PC-3 (cell line): Measurements from ENCODE around the gene ZDHHC21. TPM values are rescaled to one million over a fixed set of nuclear protein-coding genes. Genes with fewer than 3 reads are reported as not detected.

Experiments used
- ATAC-seq: fragments of 200-7000 bp; cut with Tn5 transposase; 2 replicates; pipeline ENCODE4 v1.9.1; 2020; ENCODE audit warnings: mild to moderate bottlenecking, moderate library complexity
- Bru-seq: library from RNA; stranded (reverse); fragments of 400-500 nt; gene quantifications from one replicate; lab custom pipeline; 2021; lab: Mats Ljungman, UMichigan
- BruChase-seq, 2 experiments: library from RNA; stranded (reverse); fragments of 400-500 nt; gene quantifications; one replicate each; lab custom pipeline; 2021; lab: Mats Ljungman, UMichigan
- BruUV-seq: library from RNA; stranded (reverse); fragments of 400-500 nt; replicated peaks from 2 replicates; lab custom pipeline; 2021; lab: Mats Ljungman, UMichigan
- CTCF ChIA-PET: fragments of 300-600 bp; sonication (Branson Sonifier 250); formaldehyde crosslinking; loops from one replicate; lab custom pipeline; 2022; ENCODE audit warnings: antibody characterized with exemption; lab: Charles Lee
- POLR2A ChIA-PET: fragments of 300-600 bp; sonication (Branson Sonifier 250); formaldehyde crosslinking; loops from one replicate; lab custom pipeline; 2022; ENCODE audit warnings: antibody characterized with exemption; ENCODE audit not compliant: unreplicated experiment; lab: Charles Lee
- DNase-seq: peaks from one replicate; pipeline ENCODE4 v3.0.0-alpha.2; 2015
- H2AFZ ChIP-seq: fragments of 300-600 bp; sonication (generic); 2 replicates; pipeline ENCODE4 v1.6.0; 2016; ENCODE audit warnings: antibody characterized with exemption, low read length
- H3F3A ChIP-seq: fragments of 300-600 bp; sonication (generic); one replicate; pipeline ENCODE4 v1.6.0; 2017; ENCODE audit warnings: antibody characterized with exemption, low read length, control low read depth, mild to moderate bottlenecking; ENCODE audit not compliant: unreplicated experiment
- H3K27ac ChIP-seq: fragments of 300-600 bp; sonication (generic); 2 replicates; pipeline ENCODE4 v1.5.1; 2016; ENCODE audit warnings: mild to moderate bottlenecking, low read length
- H3K27me3 ChIP-seq: fragments of 300-600 bp; sonication (generic); 2 replicates; pipeline ENCODE4 v1.6.1; 2016; ENCODE audit warnings: low read length, mixed read lengths
- H3K36me3 ChIP-seq: fragments of 300-600 bp; sonication (generic); 2 replicates; pipeline ENCODE4 v1.6.1; 2016; ENCODE audit warnings: low read depth, mixed run types, low read length, mixed read lengths
- H3K4me1 ChIP-seq: fragments of 300-600 bp; sonication (generic); 2 replicates; pipeline ENCODE4 v1.5.1; 2016; ENCODE audit warnings: low read length; ENCODE audit not compliant: insufficient read depth
- H3K4me2 ChIP-seq: fragments of 300-600 bp; sonication (generic); 2 replicates; pipeline ENCODE4 v1.6.0; 2016; ENCODE audit warnings: low read length
- H3K4me3 ChIP-seq: fragments of 300-600 bp; sonication (generic); 2 replicates; pipeline ENCODE4 v1.5.1; 2016; ENCODE audit warnings: mild to moderate bottlenecking, low read length, mixed read lengths
- H3K79me2 ChIP-seq: fragments of 300-600 bp; sonication (generic); 2 replicates; pipeline ENCODE4 v1.6.1; 2017; ENCODE audit warnings: low read length, mixed read lengths
- H3K9ac ChIP-seq: fragments of 300-600 bp; sonication (generic); 2 replicates; pipeline ENCODE4 v1.6.0; 2016; ENCODE audit warnings: mild to moderate bottlenecking, low read length
- H3K9me2 ChIP-seq: fragments of 300-600 bp; sonication (generic); replicated peaks from 2 replicates; pipeline ENCODE4 v1.6.1; 2016; ENCODE audit warnings: mixed run types, low read length, mixed read lengths
- H3K9me3 ChIP-seq: fragments of 300-600 bp; sonication (generic); 2 replicates; pipeline ENCODE4 v1.6.1; 2016; ENCODE audit warnings: low read length, mixed read lengths
- H4K20me1 ChIP-seq: fragments of 300-600 bp; sonication (generic); 2 replicates; pipeline ENCODE4 v1.6.1; 2016; ENCODE audit warnings: low read length, mixed read lengths
- EZH2 ChIP-seq: fragments of 300-600 bp; sonication (generic); IDR thresholded peaks from one replicate; pipeline ENCODE4 v1.6.1; 2017; ENCODE audit warnings: antibody characterized with exemption, mild to moderate bottlenecking, low read length; ENCODE audit not compliant: unreplicated experiment
- EZH2phosphoT487 ChIP-seq: fragments of 300-600 bp; sonication (generic); IDR thresholded peaks from 2 replicates; pipeline ENCODE4 v1.6.1; 2018; ENCODE audit warnings: mild to moderate bottlenecking, antibody characterized with exemption, low read length, borderline replicate concordance
- intact Hi-C: fragments of 100-400 bp; cut with micrococcal nuclease; formaldehyde crosslinking; loops from 2 replicates; pipeline ENCODE4 v1.9.0; 2023
- long read RNA-seq: library from polyadenylated mRNA; unstranded; transcript quantifications from one replicate; pipeline ENCODE4 v2.0.0, GENCODE V29; 2021; ENCODE audit not compliant: unreplicated experiment
- total RNA-seq: library from RNA; depleted of rRNA; stranded (reverse); fragments of >200 nt; gene quantifications from 2 replicates; pipeline ENCODE4 v1.2.3, GENCODE V29; 2014; rRNA removed
- TF ChIP-seq, protein P1 (sequence below): fragments of 300-600 bp; sonication (generic); conservative IDR thresholded peaks from 2 replicates; pipeline ENCODE4 v1.5.1; 2017; ENCODE audit warnings: antibody characterized with exemption, low read depth, mild to moderate bottlenecking, low read length

The ZDHHC21 gene, protein sequence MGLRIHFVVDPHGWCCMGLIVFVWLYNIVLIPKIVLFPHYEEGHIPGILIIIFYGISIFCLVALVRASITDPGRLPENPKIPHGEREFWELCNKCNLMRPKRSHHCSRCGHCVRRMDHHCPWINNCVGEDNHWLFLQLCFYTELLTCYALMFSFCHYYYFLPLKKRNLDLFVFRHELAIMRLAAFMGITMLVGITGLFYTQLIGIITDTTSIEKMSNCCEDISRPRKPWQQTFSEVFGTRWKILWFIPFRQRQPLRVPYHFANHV
- 6.2 and 7.6 TPM in 2 replicates for total RNA-seq
- Bru-seq, nascent RNA, result percentile 71 among the genes with signal in this experiment
- BruChase-seq, experiment 1, labeled RNA remaining after a 6-hour chase, result percentile 69 among the genes with signal in this experiment
- BruChase-seq, experiment 2, labeled RNA remaining after a 2-hour chase, result percentile 79 among the genes with signal in this experiment
- long read RNA-seq, full-length matches to known transcripts, result 14 of 46 reads
- long read RNA-seq, partial matches to known transcripts, result 3 of 46 reads
- long read RNA-seq, other reads (novel, unspliced or antisense), result 29 of 46 reads

DNA sequence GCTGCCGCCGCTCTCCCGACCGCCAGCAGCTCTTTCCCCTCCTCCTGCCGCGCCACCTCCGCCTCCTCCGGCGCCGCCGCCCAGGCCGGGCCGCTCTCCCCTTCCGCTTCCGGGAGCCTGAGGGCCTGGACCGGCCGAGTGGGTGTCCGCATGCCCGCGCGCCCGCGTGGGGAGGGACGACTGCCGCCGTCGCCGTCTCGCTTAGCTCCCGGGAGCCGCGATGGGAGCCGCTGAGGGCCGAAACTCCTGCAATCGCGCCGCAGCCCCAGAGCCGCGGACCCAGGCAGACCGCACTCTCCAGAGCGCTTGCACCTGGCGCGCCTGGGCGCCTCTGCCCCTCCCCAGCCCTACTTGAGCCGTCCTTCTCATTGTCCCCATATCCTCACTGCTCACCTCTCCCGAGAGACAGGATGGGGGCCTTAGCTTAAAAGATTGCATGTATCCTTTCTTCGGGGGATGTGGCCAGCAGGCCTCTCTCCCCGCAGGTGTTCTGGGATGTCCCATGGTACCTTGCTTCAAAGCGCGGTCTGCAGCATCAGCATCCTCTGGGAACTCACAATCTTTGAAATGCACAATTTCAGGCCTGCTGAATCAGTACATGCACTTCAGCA is at the start of gene ZDHHC21:
ZDHHC21 (minus strand) TSS at position 182 of the 611 bp plus-strand sequence. CDS start 19,092 bp downstream, outside the sequence.
- Histone ChIP-seq H3F3A (no peaks in the 10 kb centered on the region), H3K27ac (no peak within 1 kb of the TSS), H3K4me3 (peak within 1 kb of the TSS; percentile 88), H3K4me1 (peaks cover 21% of the 10 kb centered on the region), H3K4me2 (peak within 1 kb of the TSS; percentile 92), H3K36me3 (peaks cover 8% of the 10 kb centered on the region), H3K9ac (peak within 1 kb of the TSS; percentile 83), H2AFZ (peak within 1 kb of the TSS; percentile 92), H3K9me2 (no peaks in the 10 kb centered on the region), H4K20me1 (no peaks in the 10 kb centered on the region), H3K79me2 (peaks cover 32% of the 10 kb centered on the region), H3K9me3 (no peaks in the 10 kb centered on the region), H3K27me3 (no peaks in the 10 kb centered on the region)
- DNase-seq (peak; percentile 53), ATAC-seq (peak; percentile 78)
- intact Hi-C loops, result no loop called here
- CTCF ChIA-PET, result interaction anchor here (0.6 kb wide), 1 partner anchor 442 kb away, joined by 3 read pairs; no protein-coding TSS in a partner anchor
- TF ChIP-seq, protein P1, sequence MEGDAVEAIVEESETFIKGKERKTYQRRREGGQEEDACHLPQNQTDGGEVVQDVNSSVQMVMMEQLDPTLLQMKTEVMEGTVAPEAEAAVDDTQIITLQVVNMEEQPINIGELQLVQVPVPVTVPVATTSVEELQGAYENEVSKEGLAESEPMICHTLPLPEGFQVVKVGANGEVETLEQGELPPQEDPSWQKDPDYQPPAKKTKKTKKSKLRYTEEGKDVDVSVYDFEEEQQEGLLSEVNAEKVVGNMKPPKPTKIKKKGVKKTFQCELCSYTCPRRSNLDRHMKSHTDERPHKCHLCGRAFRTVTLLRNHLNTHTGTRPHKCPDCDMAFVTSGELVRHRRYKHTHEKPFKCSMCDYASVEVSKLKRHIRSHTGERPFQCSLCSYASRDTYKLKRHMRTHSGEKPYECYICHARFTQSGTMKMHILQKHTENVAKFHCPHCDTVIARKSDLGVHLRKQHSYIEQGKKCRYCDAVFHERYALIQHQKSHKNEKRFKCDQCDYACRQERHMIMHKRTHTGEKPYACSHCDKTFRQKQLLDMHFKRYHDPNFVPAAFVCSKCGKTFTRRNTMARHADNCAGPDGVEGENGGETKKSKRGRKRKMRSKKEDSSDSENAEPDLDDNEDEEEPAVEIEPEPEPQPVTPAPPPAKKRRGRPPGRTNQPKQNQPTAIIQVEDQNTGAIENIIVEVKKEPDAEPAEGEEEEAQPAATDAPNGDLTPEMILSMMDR, result no peak
- no peak for TF ChIP-seq EZH2
- no peak for TF ChIP-seq EZH2phosphoT487
- TSS peak; percentile 26 for BruUV-seq
- POLR2A ChIA-PET, result interaction anchor here (0.6 kb wide), 2 partner anchors 293 to 379 kb away, joined by 3 to 4 read pairs; partner anchors contain the start of gene NFIB

DNA sequence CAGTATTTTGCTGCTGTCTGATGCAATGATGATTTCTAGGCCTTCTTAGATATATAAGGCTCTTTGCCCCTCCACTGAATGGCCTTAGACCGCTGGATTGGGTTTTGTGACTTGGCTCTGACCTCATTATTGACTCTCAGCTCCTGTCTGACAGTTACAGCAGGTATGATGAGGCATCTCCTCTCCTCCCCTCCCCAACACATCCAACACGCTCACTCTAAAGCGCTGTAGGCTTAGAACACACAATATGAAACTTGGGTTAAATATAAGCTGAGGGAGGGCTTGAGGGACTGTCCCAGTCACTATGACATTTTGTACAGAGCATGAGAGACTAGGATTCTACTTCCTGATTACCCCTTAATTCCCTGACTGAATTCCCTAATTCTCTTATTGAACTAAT is 48.1 kb upstream of the ZDHHC21 start:
- TF ChIP-seq, protein P1, result no peak
- TF ChIP-seq EZH2phosphoT487 (no peak), EZH2 (no peak)
- intact Hi-C loops, result no loop called here
- Histone ChIP-seq H3K4me2 (no peak overlapping the region), H3K9me2 (no peaks in the 10 kb centered on the region), H4K20me1 (no peaks in the 10 kb centered on the region), H3K27ac (no peak overlapping the region), H3K9ac (no peak overlapping the region), H3K27me3 (no peaks in the 10 kb centered on the region), H3K9me3 (no peaks in the 10 kb centered on the region), H3K36me3 (no peaks in the 10 kb centered on the region), H3K4me1 (no peaks in the 10 kb centered on the region), H3K4me3 (no peak overlapping the region), H3F3A (no peaks in the 10 kb centered on the region), H2AFZ (no peak overlapping the region), H3K79me2 (no peaks in the 10 kb centered on the region)
- no TSS peak for BruUV-seq
- ATAC-seq (no peak), DNase-seq (no peak)
- ChIA-PET POLR2A (no interaction called here), CTCF (no interaction called here)
